MM.1S (cell line): ENCODE data around the gene ATP8B1.

Experiments used
- DNase-seq: peaks from one replicate; pipeline ENCODE4 v3.0.0-alpha.2; 2015
- H2AFZ ChIP-seq: fragments of 300-600 bp; sonication (generic); 2 replicates; pipeline ENCODE4 v1.6.0; 2016; ENCODE audit warnings: antibody characterized with exemption, low read length
- H3F3A ChIP-seq: fragments of 300-600 bp; sonication (generic); 2 replicates; pipeline ENCODE4 v1.6.1; 2016; ENCODE audit warnings: mild to moderate bottlenecking, antibody characterized with exemption, low read length, moderate library complexity, mixed read lengths; ENCODE audit not compliant: insufficient read depth
- H3K27ac ChIP-seq: fragments of 300-600 bp; sonication (generic); 2 replicates; pipeline ENCODE4 v1.5.1; 2016; ENCODE audit warnings: mild to moderate bottlenecking, low read length
- H3K27me3 ChIP-seq: fragments of 300-600 bp; sonication (generic); replicated peaks from 2 replicates; pipeline ENCODE4 v1.6.0; 2016; ENCODE audit warnings: low read length; ENCODE audit not compliant: insufficient read depth
- H3K36me3 ChIP-seq: fragments of 300-600 bp; sonication (generic); replicated peaks from 2 replicates; pipeline ENCODE4 v1.6.1; 2016; ENCODE audit warnings: mild to moderate bottlenecking, low read length, mixed read lengths; ENCODE audit not compliant: insufficient read depth
- H3K4me1 ChIP-seq: fragments of 300-600 bp; sonication (generic); 2 replicates; pipeline ENCODE4 v1.6.1; 2016; ENCODE audit warnings: low read length, mixed read lengths
- H3K4me2 ChIP-seq: fragments of 300-600 bp; sonication (generic); 2 replicates; pipeline ENCODE4 v1.6.0; 2016; ENCODE audit warnings: low read depth, low read length
- H3K4me3 ChIP-seq: fragments of 300-600 bp; sonication (generic); 2 replicates; pipeline ENCODE4 v1.5.1; 2016; ENCODE audit warnings: low read length, mixed read lengths
- H3K79me2 ChIP-seq: fragments of 300-600 bp; sonication (generic); 2 replicates; pipeline ENCODE4 v1.6.1; 2016; ENCODE audit warnings: mixed run types, low read length, mixed read lengths
- H3K9ac ChIP-seq: fragments of 300-600 bp; sonication (generic); 2 replicates; pipeline ENCODE4 v1.6.1; 2016; ENCODE audit warnings: low read length, mixed read lengths
- H3K9me2 ChIP-seq: fragments of 300-600 bp; sonication (generic); replicated peaks from 2 replicates; pipeline ENCODE4 v1.6.1; 2016; ENCODE audit warnings: mild to moderate bottlenecking, low read length, mixed read lengths; ENCODE audit not compliant: insufficient read depth
- H3K9me3 ChIP-seq: fragments of 300-600 bp; sonication (generic); replicated peaks from 2 replicates; pipeline ENCODE4 v1.6.1; 2016; ENCODE audit warnings: mild to moderate bottlenecking, low read length, mixed read lengths; ENCODE audit not compliant: insufficient read depth
- H4K20me1 ChIP-seq: fragments of 300-600 bp; sonication (generic); 2 replicates; pipeline ENCODE4 v1.6.1; 2016; ENCODE audit warnings: mild to moderate bottlenecking, low read length, moderate library complexity, mixed read lengths; ENCODE audit not compliant: insufficient read depth
- CTCF ChIP-seq: fragments of 300-600 bp; sonication (generic); IDR thresholded peaks from 2 replicates; pipeline ENCODE4 v1.5.1; 2016; ENCODE audit warnings: antibody characterized with exemption, low read length, mixed read lengths
- EZH2 ChIP-seq: fragments of 300-600 bp; sonication (generic); optimal IDR thresholded peaks from 2 replicates; pipeline ENCODE3; 2017; ENCODE audit warnings: low read depth, mild to moderate bottlenecking, antibody characterized with exemption, low read length, mixed read lengths
- EZH2phosphoT487 ChIP-seq: fragments of 300-600 bp; sonication (generic); IDR thresholded peaks from 2 replicates; pipeline ENCODE4 v1.6.1; 2018; ENCODE audit warnings: antibody characterized with exemption, low read length

ATP8B1 gene

GRCh38 chr18:57753063-57753462, 50.1 kb downstream of the ATP8B1 start:
- H4K20me1 ChIP-seq = no peaks in the 10 kb centered on the region
- no peaks in the 10 kb centered on the region for H3K79me2 ChIP-seq
- no peaks in the 10 kb centered on the region for H3K9me2 ChIP-seq
- no peaks in the 10 kb centered on the region for H3K36me3 ChIP-seq
- TF ChIP-seq EZH2phosphoT487 (no peak), EZH2 (no peak), CTCF (no peak)
- H3K4me2 ChIP-seq = no peak overlapping the region
- H3K27ac ChIP-seq = no peak overlapping the region
- no peaks in the 10 kb centered on the region for H3K27me3 ChIP-seq
- H2AFZ ChIP-seq = no peak overlapping the region
- H3K4me3 ChIP-seq = no peak overlapping the region
- no peak overlapping the region for H3K9ac ChIP-seq
- no peaks in the 10 kb centered on the region for H3F3A ChIP-seq
- H3K4me1 ChIP-seq = no peaks in the 10 kb centered on the region
- no peak for DNase-seq
- H3K9me3 ChIP-seq = no peaks in the 10 kb centered on the region

- TF ChIP-seq CTCF = no peak
- H3K27ac ChIP-seq = no peak overlapping the region
Measured at GRCh38 chr18:57749604-57749970, 53.5 kb downstream of the ATP8B1 start.

GRCh38 chr18:57748770-57749603, 54.1 kb downstream of the ATP8B1 start:
- peak; percentile 19 for DNase-seq
- Histone ChIP-seq H2AFZ (no peak overlapping the region), H3K36me3 (no peaks in the 10 kb centered on the region), H3K4me1 (no peaks in the 10 kb centered on the region), H4K20me1 (no peaks in the 10 kb centered on the region), H3K27me3 (no peaks in the 10 kb centered on the region), H3F3A (no peaks in the 10 kb centered on the region), H3K9me2 (no peaks in the 10 kb centered on the region), H3K4me3 (no peak overlapping the region), H3K4me2 (no peak overlapping the region), H3K79me2 (no peaks in the 10 kb centered on the region), H3K27ac (no peak overlapping the region), H3K9ac (no peak overlapping the region), H3K9me3 (no peaks in the 10 kb centered on the region)
- TF ChIP-seq EZH2 = no peak
- TF ChIP-seq EZH2phosphoT487 = no peak
- TF ChIP-seq CTCF = no peak

More at GRCh38 chr18:57749604-57749970, 53.5 kb downstream of the ATP8B1 start:
- no peak overlapping the region for H3K9ac ChIP-seq
- no peak for DNase-seq
- H3K4me1 ChIP-seq = no peaks in the 10 kb centered on the region
- no peak overlapping the region for H3K4me3 ChIP-seq
- no peaks in the 10 kb centered on the region for H3K79me2 ChIP-seq
- H3K9me3 ChIP-seq = no peaks in the 10 kb centered on the region
- H2AFZ ChIP-seq = no peak overlapping the region
- no peaks in the 10 kb centered on the region for H3F3A ChIP-seq
- H3K9me2 ChIP-seq = no peaks in the 10 kb centered on the region
- no peak overlapping the region for H3K4me2 ChIP-seq
- no peaks in the 10 kb centered on the region for H3K36me3 ChIP-seq
- no peaks in the 10 kb centered on the region for H3K27me3 ChIP-seq
- H4K20me1 ChIP-seq = no peaks in the 10 kb centered on the region
